HCT116 (cell line): ENCODE results near the gene KAZN. TPM values are rescaled to one million over a fixed set of nuclear protein-coding genes. Genes with fewer than 3 reads are reported as not detected.

Experiments
- ATAC-seq: fragments of 200-7000 bp; cut with Tn5 transposase; 2 replicates; pipeline ENCODE4 v1.9.1; 2020; ENCODE audit warnings: mild to moderate bottlenecking, moderate library complexity
- BruUV-seq: library from RNA; stranded (reverse); fragments of 400-500 nt; replicated peaks from 2 replicates; lab custom pipeline; 2021; lab: Mats Ljungman, UMichigan
- CTCF ChIA-PET: fragments of 300-600 bp; sonication (Branson Sonifier 250); formaldehyde crosslinking; loops from one replicate; lab custom pipeline; 2021; ENCODE audit warnings: antibody characterized with exemption; lab: Charles Lee
- POLR2A ChIA-PET: fragments of 300-600, 350-600 bp; sonication (Branson Sonifier 250); formaldehyde crosslinking; loops from one replicate; lab custom pipeline; 2021; ENCODE audit warnings: antibody characterized with exemption; lab: Charles Lee
- RAD21 ChIA-PET, 2 experiments: fragments of 300-600 bp; sonication (Branson Sonifier 250); formaldehyde crosslinking; loops; one replicate each; lab custom pipeline; 2023; ENCODE audit warnings: low total read pairs in 2 of 2; ENCODE audit not compliant: uncharacterized antibody in 2 of 2, unreplicated experiment in 2 of 2, low non-redundant PET in 1 of 2; lab: Charles Lee
- DNase-seq: peaks from one replicate; pipeline ENCODE4 v3.0.0-alpha.2; 2010; ENCODE audit warnings: low read depth, low spot score
- H2AFZ ChIP-seq: fragments of 200-600 bp; shearing (Covaris generic), sonication (generic); 2 replicates; pipeline ENCODE4 v1.6.1; 2017; ENCODE audit warnings: low read depth, mixed run types, mixed read lengths, antibody characterized with exemption, low read length; ENCODE audit not compliant: poor library complexity, severe bottlenecking
- H3K27ac ChIP-seq: 2 replicates; pipeline ENCODE4 v1.5.1; 2012; ENCODE audit warnings: low read depth, low read length
- H3K27me3 ChIP-seq: fragments of 200-600 bp; sonication (generic); 2 replicates; pipeline ENCODE4 v1.6.1; 2016; ENCODE audit warnings: mixed run types, low read length, mixed read lengths; ENCODE audit not compliant: insufficient read depth
- H3K36me3 ChIP-seq, 2 experiments: fragments of 200-500 bp in 1 of 2; fragments of 200-600 bp in 1 of 2; sonication (Bioruptor generic) in 1 of 2; sonication (generic) in 1 of 2; 2 replicates each; pipeline versions ENCODE4 v1.5.1 to v1.6.1; 2014 to 2016; ENCODE audit warnings: low read length in 2 of 2, inconsistent platforms in 1 of 2, mixed read lengths in 1 of 2, mixed run types in 1 of 2; ENCODE audit not compliant: insufficient read depth in 2 of 2, control insufficient read depth in 1 of 2
- H3K4me1 ChIP-seq, 2 experiments: fragments of 200-600 bp in 1 of 2; sonication (generic) in 1 of 2; 2 replicates each; pipeline versions ENCODE4 v1.5.1 to v1.6.1; 2012 to 2017; ENCODE audit warnings: low read length in 2 of 2, inconsistent platforms in 1 of 2, mild to moderate bottlenecking in 1 of 2, mixed read lengths in 1 of 2, mixed run types in 1 of 2, moderate library complexity in 1 of 2; ENCODE audit not compliant: insufficient read depth in 2 of 2, control insufficient read depth in 1 of 2
- H3K4me2 ChIP-seq: fragments of 200-600 bp; sonication (generic); 2 replicates; pipeline ENCODE4 v1.6.1; 2017; ENCODE audit warnings: mixed run types, low read length, mixed read lengths
- H3K4me3 ChIP-seq, 2 experiments: fragments of 200-600 bp in 1 of 2; sonication (generic) in 1 of 2; replicated peaks in 1 of 2; 2 replicates each; pipeline ENCODE4 v1.5.1; 2011 to 2016; ENCODE audit warnings: low read length in 2 of 2, control low read depth in 1 of 2, low read depth in 1 of 2, mild to moderate bottlenecking in 1 of 2, mixed read lengths in 1 of 2, mixed run types in 1 of 2
- H3K79me2 ChIP-seq: fragments of 200-600 bp; sonication (generic); 2 replicates; pipeline ENCODE4 v1.6.1; 2017; ENCODE audit warnings: mild to moderate bottlenecking, mixed run types, low read length, moderate library complexity, mixed read lengths; ENCODE audit not compliant: insufficient read depth
- H3K9ac ChIP-seq: fragments of 200-600 bp; sonication (generic); 2 replicates; pipeline ENCODE4 v1.6.1; 2016; ENCODE audit warnings: low read length, mixed read lengths
- H3K9me2 ChIP-seq: fragments of 200-600 bp; sonication (generic), shearing (Covaris generic); 2 replicates; pipeline ENCODE4 v1.6.1; 2017; ENCODE audit warnings: mixed run types, mild to moderate bottlenecking, moderate library complexity; ENCODE audit not compliant: insufficient read depth
- H3K9me3 ChIP-seq, 2 experiments: fragments of 200-500 bp in 1 of 2; fragments of 200-600 bp in 1 of 2; sonication (Bioruptor generic) in 1 of 2; sonication (generic) in 1 of 2; 2 replicates each; pipeline ENCODE4 v1.6.1; 2014 to 2017; ENCODE audit warnings: low read length in 2 of 2, mixed read lengths in 2 of 2, inconsistent platforms in 1 of 2, low read depth in 1 of 2, mild to moderate bottlenecking in 1 of 2, mixed run types in 1 of 2, moderate library complexity in 1 of 2; ENCODE audit not compliant: control insufficient read depth in 1 of 2, insufficient read depth in 1 of 2
- H4K20me1 ChIP-seq: fragments of 200-600 bp; sonication (generic), shearing (Covaris generic); 2 replicates; pipeline ENCODE4 v1.6.1; 2017; ENCODE audit warnings: mixed run types, mild to moderate bottlenecking, moderate library complexity; ENCODE audit not compliant: insufficient read depth
- CBX3 ChIP-seq: IDR thresholded peaks from 2 replicates; pipeline ENCODE4 v1.6.1; 2012; ENCODE audit warnings: low read depth
- ELF1 ChIP-seq: IDR thresholded peaks from 2 replicates; pipeline ENCODE4 v1.6.1; 2012; ENCODE audit warnings: low read depth, borderline replicate concordance
- FOSL1 ChIP-seq: IDR thresholded peaks from 2 replicates; pipeline ENCODE4 v1.6.1; 2012; ENCODE audit warnings: low read depth
- POLR2AphosphoS5 ChIP-seq: IDR thresholded peaks from 2 replicates; pipeline ENCODE4 v1.6.1; 2011; ENCODE audit warnings: mild to moderate bottlenecking, low read depth, low read length, moderate library complexity
- SIN3A ChIP-seq: IDR thresholded peaks from 2 replicates; pipeline ENCODE4 v1.6.1; 2012; ENCODE audit warnings: low read depth
- SRF ChIP-seq: IDR thresholded peaks from 2 replicates; pipeline ENCODE4 v1.6.1; 2012; ENCODE audit warnings: low read depth
- YY1 ChIP-seq: IDR thresholded peaks from 2 replicates; pipeline ENCODE4 v1.6.1; 2011; ENCODE audit warnings: low read length, low read depth, moderate library complexity, mild to moderate bottlenecking; ENCODE audit not compliant: insufficient replicate concordance; ENCODE audit errors: extremely low read depth
- intact Hi-C: fragments of 100-400 bp; cut with micrococcal nuclease; formaldehyde crosslinking; loops from 2 replicates; pipeline ENCODE4 v1.10.0; 2022
- total RNA-seq: library from RNA; stranded (reverse); gene quantifications from one replicate; pipeline ENCODE4 v1.2.1, GENCODE V29; 2021; ENCODE audit not compliant: unreplicated experiment
- TF ChIP-seq, protein P1 (sequence below): IDR thresholded peaks from 2 replicates; pipeline ENCODE4 v1.6.1; 2012; ENCODE audit warnings: low read depth
- TF ChIP-seq, protein P2 (sequence below): IDR thresholded peaks from 2 replicates; pipeline ENCODE4 v1.6.1; 2012
- TF ChIP-seq, protein P3 (sequence below): IDR thresholded peaks from 2 replicates; pipeline ENCODE4 v1.6.1; 2012

The KAZN gene
- total RNA-seq, 1 experiment from 2014 or later, result 13.4 TPM

DNA sequence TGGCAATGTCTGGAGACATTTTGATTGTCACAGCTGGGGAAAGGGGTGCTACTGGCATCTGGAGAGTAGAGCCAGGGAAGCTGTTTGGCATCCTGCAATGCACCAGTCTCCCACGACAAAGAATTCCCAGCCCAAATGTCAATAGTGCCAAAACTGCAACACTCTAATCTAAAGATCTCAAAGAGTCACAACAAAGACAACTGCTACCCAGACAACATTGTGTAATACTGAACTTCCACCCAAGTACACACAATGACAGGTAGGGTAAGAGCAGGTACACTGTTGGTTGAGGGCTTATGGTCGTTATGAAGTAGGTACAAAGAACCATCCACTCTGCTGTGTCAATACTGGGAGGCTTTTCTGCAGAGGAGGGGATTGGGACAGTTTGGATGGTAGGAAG is 546.8 kb downstream of the KAZN start:
- Histone ChIP-seq H3K9me2 (no peaks in the 10 kb centered on the region), H3K79me2 (no peaks in the 10 kb centered on the region), H3K27ac (no peak overlapping the region)
- TF ChIP-seq YY1, result no peak
- TF ChIP-seq, protein P1, sequence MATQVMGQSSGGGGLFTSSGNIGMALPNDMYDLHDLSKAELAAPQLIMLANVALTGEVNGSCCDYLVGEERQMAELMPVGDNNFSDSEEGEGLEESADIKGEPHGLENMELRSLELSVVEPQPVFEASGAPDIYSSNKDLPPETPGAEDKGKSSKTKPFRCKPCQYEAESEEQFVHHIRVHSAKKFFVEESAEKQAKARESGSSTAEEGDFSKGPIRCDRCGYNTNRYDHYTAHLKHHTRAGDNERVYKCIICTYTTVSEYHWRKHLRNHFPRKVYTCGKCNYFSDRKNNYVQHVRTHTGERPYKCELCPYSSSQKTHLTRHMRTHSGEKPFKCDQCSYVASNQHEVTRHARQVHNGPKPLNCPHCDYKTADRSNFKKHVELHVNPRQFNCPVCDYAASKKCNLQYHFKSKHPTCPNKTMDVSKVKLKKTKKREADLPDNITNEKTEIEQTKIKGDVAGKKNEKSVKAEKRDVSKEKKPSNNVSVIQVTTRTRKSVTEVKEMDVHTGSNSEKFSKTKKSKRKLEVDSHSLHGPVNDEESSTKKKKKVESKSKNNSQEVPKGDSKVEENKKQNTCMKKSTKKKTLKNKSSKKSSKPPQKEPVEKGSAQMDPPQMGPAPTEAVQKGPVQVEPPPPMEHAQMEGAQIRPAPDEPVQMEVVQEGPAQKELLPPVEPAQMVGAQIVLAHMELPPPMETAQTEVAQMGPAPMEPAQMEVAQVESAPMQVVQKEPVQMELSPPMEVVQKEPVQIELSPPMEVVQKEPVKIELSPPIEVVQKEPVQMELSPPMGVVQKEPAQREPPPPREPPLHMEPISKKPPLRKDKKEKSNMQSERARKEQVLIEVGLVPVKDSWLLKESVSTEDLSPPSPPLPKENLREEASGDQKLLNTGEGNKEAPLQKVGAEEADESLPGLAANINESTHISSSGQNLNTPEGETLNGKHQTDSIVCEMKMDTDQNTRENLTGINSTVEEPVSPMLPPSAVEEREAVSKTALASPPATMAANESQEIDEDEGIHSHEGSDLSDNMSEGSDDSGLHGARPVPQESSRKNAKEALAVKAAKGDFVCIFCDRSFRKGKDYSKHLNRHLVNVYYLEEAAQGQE, result no peak
- TF ChIP-seq, protein P2, sequence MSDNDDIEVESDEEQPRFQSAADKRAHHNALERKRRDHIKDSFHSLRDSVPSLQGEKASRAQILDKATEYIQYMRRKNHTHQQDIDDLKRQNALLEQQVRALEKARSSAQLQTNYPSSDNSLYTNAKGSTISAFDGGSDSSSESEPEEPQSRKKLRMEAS, result no peak
- no peak for TF ChIP-seq SRF
- TF ChIP-seq POLR2AphosphoS5, result no peak
- no peak for TF ChIP-seq ELF1
- TF ChIP-seq CBX3, result no peak
- TF ChIP-seq, protein P3, sequence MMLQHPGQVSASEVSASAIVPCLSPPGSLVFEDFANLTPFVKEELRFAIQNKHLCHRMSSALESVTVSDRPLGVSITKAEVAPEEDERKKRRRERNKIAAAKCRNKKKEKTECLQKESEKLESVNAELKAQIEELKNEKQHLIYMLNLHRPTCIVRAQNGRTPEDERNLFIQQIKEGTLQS, result no peak
- TF ChIP-seq FOSL1, result no peak
- no peak for TF ChIP-seq SIN3A
- TF ChIP-seq, all 23 proteins: peak for 0
- no peak overlapping the region for H3K4me3 ChIP-seq
- no TSS peak for BruUV-seq
- H3K4me1 ChIP-seq, result peaks cover 15 to 27% of the 10 kb centered on the region in 2 experiments
- no peaks in the 10 kb centered on the region for H3K27me3 ChIP-seq
- no peaks in the 10 kb centered on the region for H3K36me3 ChIP-seq
- DNase-seq, result no peak
- no peaks in the 10 kb centered on the region for H3K9me3 ChIP-seq
- H3K4me2 ChIP-seq, result no peak overlapping the region
- RAD21 ChIA-PET, result no interaction called here
- POLR2A ChIA-PET, result interaction anchor here (0.6 kb wide), 1 partner anchor 25 kb away, joined by 4 read pairs; no protein-coding TSS in a partner anchor
- ATAC-seq, result no peak
- H3K9ac ChIP-seq, result no peak overlapping the region
- H4K20me1 ChIP-seq, result no peaks in the 10 kb centered on the region
- H2AFZ ChIP-seq, result no peak overlapping the region
- CTCF ChIA-PET, result no interaction called here
- intact Hi-C loops, result no loop called here
